ENCODE data around the gene DIP2B.

DNA sequence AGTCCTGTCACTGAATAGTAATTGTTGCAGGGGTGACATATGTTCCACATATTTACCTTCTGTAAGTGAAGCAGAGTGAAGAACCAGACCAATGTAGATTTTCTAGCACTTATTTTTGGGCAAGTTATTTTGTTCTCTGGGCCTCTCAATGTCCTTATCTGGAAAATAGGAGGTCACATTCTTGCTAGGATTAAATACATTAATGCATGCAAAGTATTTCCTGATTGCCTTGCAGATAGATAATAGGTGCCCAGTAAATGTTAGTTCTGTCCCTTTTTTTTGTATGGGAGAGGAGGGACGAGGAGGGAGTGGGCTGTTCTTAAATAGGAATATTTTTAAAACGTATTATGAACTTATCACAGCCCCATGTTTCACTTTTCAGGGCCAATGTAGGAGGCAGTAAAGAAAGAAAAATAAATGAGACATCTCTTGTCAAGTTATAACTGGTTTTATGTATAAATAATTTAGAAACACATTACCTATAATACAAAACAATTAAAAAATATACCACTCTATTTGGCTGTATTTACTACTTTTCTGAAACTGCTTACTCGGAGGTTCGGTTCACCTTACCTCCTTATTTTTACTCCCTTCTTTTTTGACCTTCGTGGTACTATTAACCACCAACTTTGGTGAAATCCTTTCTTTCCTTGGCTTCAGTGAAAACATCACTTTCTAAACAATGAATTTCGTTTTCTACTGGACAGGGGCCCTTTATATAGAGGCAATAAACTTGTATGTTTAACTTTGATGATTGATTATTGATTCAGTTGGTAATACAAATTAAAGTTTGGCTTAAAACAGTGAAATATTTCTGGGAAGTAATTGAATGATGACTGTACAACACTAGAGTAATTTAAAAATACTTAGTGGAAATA lies 41.9 kb downstream of the DIP2B start:
- no peak for TF ChIP-seq ELF4 (IDR thresholded peaks at IDR 0.05)
- no peak for TF ChIP-seq SP1 (IDR thresholded peaks at IDR 0.05)
- TF ChIP-seq ZNF384 (IDR thresholded peaks at IDR 0.05), result no peak
- no peak for TF ChIP-seq SUZ12 (IDR thresholded peaks at IDR 0.05)
- no peak for TF ChIP-seq ARNT (IDR thresholded peaks at IDR 0.05)
- no peak for TF ChIP-seq L3MBTL2 (conservative IDR thresholded peaks at IDR 0.05)
- no peak for TF ChIP-seq NFRKB (IDR thresholded peaks at IDR 0.05)
- no peak for TF ChIP-seq TARDBP (IDR thresholded peaks at IDR 0.05)

Data from HEK293T (cell line).